ENCODE measurements around the gene VMAC. TPM values are rescaled to one million over a fixed set of nuclear protein-coding genes. Genes with fewer than 3 reads are reported as not detected.
"Not testable (repeated sequence)": the region's sequence is repeated elsewhere in the genome, so short reads cannot be mapped to it uniquely, and the experiment has no call there.

Gene VMAC
- total RNA-seq, 2 experiments from 2014 or later: 1.4 to 1.9 TPM

DNA sequence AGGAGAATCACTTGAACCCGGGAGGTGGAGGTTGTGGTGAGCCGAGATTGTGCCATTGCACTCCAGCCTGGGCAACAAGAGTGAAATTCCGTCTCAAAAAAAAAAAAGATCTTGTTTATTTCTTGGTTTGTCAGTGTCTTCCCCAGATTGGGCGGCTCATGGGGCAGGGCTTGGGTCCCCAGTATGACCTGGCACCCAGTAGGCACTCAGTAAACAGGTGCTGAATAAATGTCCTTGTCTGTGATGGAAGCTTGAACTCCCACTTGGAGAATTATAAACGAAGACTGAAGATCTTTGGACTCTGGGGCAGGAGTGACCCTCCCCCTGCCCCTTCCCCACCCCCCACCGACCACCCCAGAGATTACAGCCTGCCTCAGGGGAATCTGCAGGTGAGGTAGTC is 24.5 kb upstream of the VMAC start:
- no peaks in the 10 kb centered on the region for H3K4me1 Mint-ChIP-seq
- H3K27me3 Mint-ChIP-seq: peaks cover 60% of the 10 kb centered on the region
- no peaks in the 10 kb centered on the region for H3K9me3 Mint-ChIP-seq
- no peak for DNase-seq
- H3K4me3 Mint-ChIP-seq: no peak overlapping the region
- no peak overlapping the region for H3K27ac Mint-ChIP-seq
- H3K36me3 Mint-ChIP-seq: no peaks in the 10 kb centered on the region

GRCh38 chr19:5880604-5881078 is 24.0 kb upstream of the VMAC start:
- no peaks in the 10 kb centered on the region for H3K9me3 Mint-ChIP-seq
- no peak overlapping the region for H3K27ac Mint-ChIP-seq
- H3K4me1 Mint-ChIP-seq: no peaks in the 10 kb centered on the region
- peaks cover 63% of the 10 kb centered on the region for H3K27me3 Mint-ChIP-seq
- H3K4me3 Mint-ChIP-seq: no peak overlapping the region
- no peak for DNase-seq
- no peaks in the 10 kb centered on the region for H3K36me3 Mint-ChIP-seq

DNA sequence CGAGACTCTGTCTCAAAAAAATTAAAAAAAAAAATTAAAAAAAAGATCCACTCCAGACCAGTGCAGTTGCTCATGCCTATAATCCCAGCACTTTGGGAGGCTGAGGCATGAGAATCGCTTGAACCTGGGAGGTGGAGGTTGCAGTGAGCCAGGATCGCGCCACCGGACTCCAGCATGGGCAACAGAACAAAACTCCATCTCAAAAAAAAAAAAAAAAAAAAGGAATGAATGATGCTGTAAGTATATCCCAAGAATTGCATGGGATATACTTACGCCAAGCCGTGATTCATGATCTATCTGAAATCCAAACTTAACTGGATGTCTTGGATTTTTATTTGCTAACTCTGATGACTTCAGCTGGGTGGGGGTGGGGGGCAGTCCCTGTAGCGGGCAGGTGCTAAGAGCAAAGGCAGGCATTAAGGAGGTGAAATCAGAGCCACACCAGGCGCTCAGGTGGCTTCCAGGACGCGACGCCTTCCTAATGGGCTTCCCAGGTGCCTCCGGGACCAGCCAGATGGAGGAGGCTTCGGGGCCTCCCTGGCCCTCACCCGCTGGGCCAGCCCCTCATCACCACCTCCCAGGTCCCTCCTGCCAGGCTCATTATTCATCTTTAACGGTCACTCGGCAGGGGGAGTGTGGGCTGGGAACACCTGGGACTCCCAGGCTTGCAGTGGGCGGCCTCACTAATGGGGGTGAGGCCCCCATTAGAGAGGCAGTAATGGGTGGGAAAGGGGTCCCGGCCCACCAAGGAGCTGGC is 23.0 kb upstream of the VMAC start:
- H3K9me3 Mint-ChIP-seq: no peaks in the 10 kb centered on the region
- DNase-seq: no peak
- H3K27me3 Mint-ChIP-seq: peaks cover 57% of the 10 kb centered on the region
- H3K36me3 Mint-ChIP-seq: no peaks in the 10 kb centered on the region
- no peaks in the 10 kb centered on the region for H3K4me1 Mint-ChIP-seq
- no peak overlapping the region for H3K27ac Mint-ChIP-seq
- no peak overlapping the region for H3K4me3 Mint-ChIP-seq

- H3K27me3 Mint-ChIP-seq: peaks cover 56% of the 10 kb centered on the region
- no peak overlapping the region for H3K27ac Mint-ChIP-seq
- no peak overlapping the region for H3K4me3 Mint-ChIP-seq
- H3K9me3 Mint-ChIP-seq: no peaks in the 10 kb centered on the region
- no peak for DNase-seq
- H3K4me1 Mint-ChIP-seq: no peaks in the 10 kb centered on the region
- no peaks in the 10 kb centered on the region for H3K36me3 Mint-ChIP-seq
These were observed 22.2 kb upstream of the VMAC start for GRCh38 chr19:5882421-5882968.

- not testable (repeated sequence) for H3K4me1 Mint-ChIP-seq, DNase-seq, H3K4me3 Mint-ChIP-seq, H3K9me3 Mint-ChIP-seq, H3K27ac Mint-ChIP-seq, H3K36me3 Mint-ChIP-seq
- H3K27me3 Mint-ChIP-seq: peaks cover 54% of the 10 kb centered on the region
These were observed 21.4 kb upstream of the VMAC start for GRCh38 chr19:5883157-5883873.

DNA sequence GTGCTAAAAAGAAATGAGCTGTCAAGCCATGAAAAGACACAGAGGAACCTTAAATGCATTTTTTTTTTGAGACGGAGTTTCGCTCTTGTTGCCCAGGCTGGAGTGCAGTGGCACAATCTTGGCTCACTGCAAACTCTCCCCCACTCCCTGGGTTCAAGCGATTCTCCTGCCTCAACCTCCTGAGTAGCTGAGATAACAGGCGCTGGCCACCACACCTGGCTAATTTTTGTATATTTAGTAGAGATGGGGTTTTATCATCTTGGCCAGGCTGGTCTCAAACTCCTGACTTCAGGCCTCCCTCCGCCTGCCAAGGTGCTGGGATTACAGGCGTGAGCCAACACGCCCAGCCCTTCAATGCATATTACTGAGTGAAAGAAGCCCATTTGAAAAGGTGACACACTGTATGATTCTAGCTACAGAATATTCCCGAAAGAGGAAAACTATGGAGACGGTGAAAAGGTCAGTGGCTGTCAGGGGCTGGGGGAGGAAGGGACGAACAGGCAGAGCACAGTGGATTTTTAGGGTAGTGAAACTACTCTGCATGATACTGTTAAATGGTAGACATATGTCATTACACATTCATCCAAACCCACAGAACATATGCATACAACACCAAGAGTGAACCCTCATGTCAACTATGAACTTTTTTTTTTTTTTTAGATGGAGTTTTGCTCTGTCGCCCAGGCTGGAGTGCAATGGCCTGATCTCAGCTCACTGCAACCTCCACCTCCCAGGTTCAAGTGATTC is 20.4 kb upstream of the VMAC start:
- H3K36me3 Mint-ChIP-seq, H3K4me3 Mint-ChIP-seq, H3K9me3 Mint-ChIP-seq, DNase-seq, H3K4me1 Mint-ChIP-seq, H3K27ac Mint-ChIP-seq: not testable (repeated sequence)
- peaks cover 55% of the 10 kb centered on the region for H3K27me3 Mint-ChIP-seq

- no peaks in the 10 kb centered on the region for H3K36me3 Mint-ChIP-seq
- peaks cover 2% of the 10 kb centered on the region for H3K4me1 Mint-ChIP-seq
These were observed 15.2 kb upstream of the VMAC start for GRCh38 chr19:5889288-5889971.

DNA sequence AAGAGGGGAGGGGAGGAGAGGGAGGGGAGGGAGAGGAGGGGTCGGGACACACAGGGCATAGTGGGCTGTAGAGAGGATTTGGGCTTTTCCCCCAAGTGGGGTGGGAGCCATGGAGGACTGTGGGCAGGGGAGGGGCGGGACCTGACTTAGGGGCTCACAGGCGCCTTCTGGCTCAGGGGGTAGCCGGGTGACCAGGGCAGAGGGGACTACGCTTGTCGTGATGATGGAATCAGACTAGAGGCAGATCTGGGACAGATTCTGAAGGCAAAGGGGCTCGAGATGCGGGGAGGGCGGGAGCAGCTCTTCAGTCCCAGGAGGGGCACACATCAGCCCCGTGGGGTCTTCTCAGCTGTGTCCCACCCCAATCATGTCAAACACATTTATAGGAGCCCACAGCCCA is 14.6 kb upstream of the VMAC start:
- Mint-ChIP-seq H3K27ac (no peak overlapping the region), H3K4me1 (peaks cover 2% of the 10 kb centered on the region), H3K9me3 (no peaks in the 10 kb centered on the region), H3K36me3 (no peaks in the 10 kb centered on the region), H3K4me3 (no peak overlapping the region), H3K27me3 (peaks cover 52% of the 10 kb centered on the region)
- DNase-seq: no peak

More at GRCh38 chr19:5889288-5889971, 15.2 kb upstream of the VMAC start:
- no peak for DNase-seq
- Mint-ChIP-seq H3K4me3 (no peak overlapping the region), H3K27ac (no peak overlapping the region), H3K9me3 (no peaks in the 10 kb centered on the region), H3K27me3 (peaks cover 56% of the 10 kb centered on the region)

- H3K9me3 Mint-ChIP-seq: no peaks in the 10 kb centered on the region
- DNase-seq: no peak
- peak overlapping the region; percentile 29 for H3K27ac Mint-ChIP-seq
- peaks cover 48% of the 10 kb centered on the region for H3K27me3 Mint-ChIP-seq
- H3K4me3 Mint-ChIP-seq: no peak overlapping the region
- peaks cover 2% of the 10 kb centered on the region for H3K4me1 Mint-ChIP-seq
- peaks cover 3% of the 10 kb centered on the region for H3K36me3 Mint-ChIP-seq
These were observed 13.1 kb upstream of the VMAC start for GRCh38 chr19:5891572-5891937.

GRCh38 chr19:5891938-5892771 is 12.5 kb upstream of the VMAC start:
- H3K27me3 Mint-ChIP-seq: peaks cover 43% of the 10 kb centered on the region
- peaks cover 3% of the 10 kb centered on the region for H3K36me3 Mint-ChIP-seq
- H3K27ac Mint-ChIP-seq: no peak overlapping the region

DNA sequence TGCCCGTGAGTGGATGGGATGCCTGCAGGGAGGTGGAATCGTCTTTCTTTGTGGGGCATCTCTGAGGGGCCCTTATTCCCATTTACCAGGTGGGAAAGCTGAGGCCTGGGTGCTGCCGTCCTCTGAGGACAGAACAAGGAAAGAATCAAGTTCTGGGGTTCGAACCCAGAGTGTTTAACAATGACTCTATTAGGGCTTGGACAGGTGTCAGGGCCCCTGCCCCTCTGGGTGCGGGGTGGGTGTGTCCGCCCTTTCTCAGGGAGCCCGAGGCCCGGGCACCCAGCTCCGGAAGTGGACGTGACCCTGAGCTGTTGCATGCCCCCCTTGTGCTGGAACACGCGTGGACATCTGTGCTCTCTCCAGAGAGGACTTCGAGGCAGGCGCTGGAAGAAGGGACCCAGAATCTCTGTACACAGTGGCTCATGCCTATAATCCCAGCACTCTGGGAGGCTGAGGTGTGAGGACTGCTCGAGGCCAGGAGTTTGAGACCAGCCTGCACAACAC is 11.8 kb upstream of the VMAC start:
- H3K27me3 Mint-ChIP-seq: peaks cover 42% of the 10 kb centered on the region
- no peak for DNase-seq
- no peaks in the 10 kb centered on the region for H3K9me3 Mint-ChIP-seq
- no peak overlapping the region for H3K4me3 Mint-ChIP-seq
- H3K27ac Mint-ChIP-seq: no peak overlapping the region
- peaks cover 3% of the 10 kb centered on the region for H3K4me1 Mint-ChIP-seq
- H3K36me3 Mint-ChIP-seq: peaks cover 3% of the 10 kb centered on the region

More at GRCh38 chr19:5891938-5892771, 12.5 kb upstream of the VMAC start:
- H3K9me3 Mint-ChIP-seq: no peaks in the 10 kb centered on the region
- H3K4me3 Mint-ChIP-seq: no peak overlapping the region
- peak; percentile 23 for DNase-seq
- peaks cover 2% of the 10 kb centered on the region for H3K4me1 Mint-ChIP-seq

DNA sequence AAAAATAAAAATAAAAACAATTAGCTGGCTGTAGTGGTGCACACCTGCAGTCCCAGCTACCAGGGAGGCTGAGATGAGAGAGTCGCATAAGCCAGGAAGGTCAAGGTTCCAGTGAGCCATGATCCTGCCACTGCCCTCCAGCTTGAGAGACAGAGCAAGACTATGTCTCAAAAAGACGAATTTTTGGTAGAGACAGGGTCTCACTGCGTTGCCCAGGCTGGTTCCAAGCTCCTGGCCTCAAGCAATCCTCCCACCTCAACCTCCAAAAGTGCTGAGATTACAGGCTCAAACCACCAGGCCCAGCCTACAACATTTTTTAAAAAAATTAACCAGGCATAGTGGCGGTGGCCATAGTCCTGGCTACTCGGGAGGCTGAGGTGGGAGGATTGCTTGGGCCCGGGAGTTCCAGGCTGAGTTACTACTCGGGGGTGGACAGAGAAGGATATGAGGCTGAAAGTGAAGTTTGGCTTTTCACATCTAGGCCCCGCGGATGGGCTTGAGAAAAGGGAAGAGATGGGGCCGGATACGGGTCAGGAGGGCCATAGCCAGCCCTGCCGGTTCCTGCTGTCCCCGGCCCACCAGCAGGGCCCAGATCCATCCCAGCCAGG is 11.3 kb upstream of the VMAC start:
- Mint-ChIP-seq H3K27ac (no peak overlapping the region), H3K36me3 (peaks cover 3% of the 10 kb centered on the region), H3K9me3 (no peaks in the 10 kb centered on the region), H3K4me1 (peaks cover 4% of the 10 kb centered on the region), H3K27me3 (peaks cover 37% of the 10 kb centered on the region), H3K4me3 (no peak overlapping the region)
- DNase-seq: no peak

DNA sequence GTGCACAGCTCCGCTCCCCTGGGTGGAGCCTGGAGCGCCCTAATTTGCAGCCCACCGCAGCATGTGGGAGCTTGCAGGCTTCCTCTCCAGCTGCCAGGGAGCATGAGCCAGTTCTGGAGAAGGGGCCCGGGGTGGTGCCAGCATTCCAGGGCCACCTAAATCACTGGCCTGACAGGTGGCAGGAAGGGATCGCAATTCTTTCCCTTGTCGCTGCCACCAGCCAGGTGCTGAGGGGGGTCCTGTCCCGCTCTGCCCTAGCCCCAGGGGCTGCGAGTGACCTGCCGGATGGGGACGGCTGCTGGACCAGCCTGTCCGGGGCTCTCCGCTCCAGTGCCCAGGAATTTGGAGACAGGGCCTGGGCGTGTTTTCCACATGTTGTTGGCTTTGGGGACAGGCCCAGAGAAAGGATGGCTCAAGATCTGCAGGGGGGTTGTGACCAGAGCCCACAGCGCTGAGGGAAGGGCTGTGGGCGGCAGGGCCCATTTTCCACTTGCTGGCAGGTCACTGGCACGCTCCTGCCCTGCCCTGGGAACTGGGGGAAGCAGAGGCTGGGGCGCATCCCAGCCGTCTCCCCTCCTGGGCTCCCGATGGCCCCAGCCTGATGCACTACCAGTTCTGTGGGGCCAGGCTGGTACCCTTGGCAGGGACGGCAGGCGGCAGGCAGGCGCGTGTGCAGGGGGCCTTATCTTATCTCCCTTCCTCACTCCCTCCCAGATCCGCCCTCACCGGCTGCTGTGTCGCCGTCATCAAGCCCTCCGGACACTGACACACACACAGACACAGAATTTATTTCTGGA is 10.6 kb upstream of the VMAC start:
- Mint-ChIP-seq H3K27ac (no peak overlapping the region), H3K4me1 (peaks cover 4% of the 10 kb centered on the region), H3K9me3 (no peaks in the 10 kb centered on the region), H3K4me3 (no peak overlapping the region), H3K27me3 (peaks cover 30% of the 10 kb centered on the region), H3K36me3 (peaks cover 3% of the 10 kb centered on the region)
- DNase-seq: no peak

Measured in activated naive CD8-positive, alpha-beta T cell treated with anti-CD3 and anti-CD28 coated beads for 36 hours (primary cell).